Psoas muscle (tissue), 8 donors: ENCODE data around the gene TSPAN9. TPM values are rescaled to one million over a fixed set of nuclear protein-coding genes. Genes with fewer than 3 reads are reported as not detected.

ENCODE experiments used
- ATAC-seq, 4 donors: fragments of 200-7000 bp; cut with Tn5 transposase; one replicate each; pipeline ENCODE4 v1.9.1; 2020; ENCODE audit warnings: moderate library complexity in 3 of 4, mild to moderate bottlenecking in 2 of 4
- DNase-seq, 2 donors: peaks; one replicate each; pipeline ENCODE4 v3.0.0-alpha.2; 2020
- H3K27ac ChIP-seq: fragments of 200-600 bp; one replicate; pipeline ENCODE4 v1.8.0; 2022
- H3K27me3 ChIP-seq, 3 donors: fragments of 200-600 bp in 1 of 3; one replicate each; pipeline versions ENCODE4 v1.6.1 to v1.8.0; 2013 to 2022; ENCODE audit warnings: low read length in 2 of 3, mild to moderate bottlenecking in 2 of 3, moderate library complexity in 1 of 3; ENCODE audit not compliant: insufficient read depth in 3 of 3
- H3K36me3 ChIP-seq, 2 donors: fragments of 200-600 bp in 1 of 2; one replicate each; pipeline versions ENCODE4 v1.6.1 to v1.8.0; 2013 to 2022; ENCODE audit warnings: low read depth in 1 of 2, mild to moderate bottlenecking in 1 of 2, moderate library complexity in 1 of 2; ENCODE audit not compliant: insufficient read depth in 1 of 2
- H3K4me1 ChIP-seq: fragments of 200-600 bp; one replicate; pipeline ENCODE4 v1.8.0; 2022
- H3K4me3 ChIP-seq: fragments of 200-600 bp; one replicate; pipeline ENCODE4 v1.8.0; 2022; ENCODE audit warnings: mild to moderate bottlenecking
- H3K9me3 ChIP-seq: fragments of 200-600 bp; one replicate; pipeline ENCODE4 v1.8.0; 2022
- CTCF ChIP-seq: fragments of 200-600 bp; IDR thresholded peaks from one replicate; pipeline ENCODE4 v1.8.0; 2022; ENCODE audit warnings: antibody characterized with exemption
- WGBS, 3 donors: extraction: QIAGEN DNeasy Blood & Tissue Kit; methylation state at CpG; one replicate each; pipeline versions ENCODE4 v1.1.6 to v1.1.7; 2013; 5-methylcytosine and 5-hydroxymethylcytosine counted together
- intact Hi-C, 2 donors: fragments of 100-400 bp; cut with DNase I; formaldehyde crosslinking; loops; one replicate each; pipeline versions ENCODE4 v1.11.0 to v1.14.2; 2022
- polyA plus RNA-seq, 3 donors: library from polyadenylated mRNA; stranded (reverse); fragments of 200-250 nt; gene quantifications; one replicate each; pipeline ENCODE4 v1.2.3, GENCODE V29; 2013
- total RNA-seq, 4 donors: library from RNA; stranded (reverse); fragmentation: NEBNext Ultra II Directional in 2 of 4; extraction: Animal tissue kit (Norgen Biotek cat#: 25700) in 2 of 4; gene quantifications; one replicate each; pipeline versions ENCODE4 v1.2.1 to v1.2.4, GENCODE V29; 2021 to 2023
- donor health status: healthy with polysubstance abuse.
- donor health status: DM: no; HTN: no; CAD: no; lungs with moderate emphysema.
- donor health status: Bipolar disorder and iron deficiency.
- donor health status: healthy.
- donor health status: DM: yes; HTN: yes; CAD: no.
- donor health status: DM: no; HTN: no; CAD: no.
- donor health status: DM: no; HTN: no; CAD: no.
- donor health status: DM: yes; HTN: yes; CAD: no.

TSPAN9 gene
- total and polyA plus RNA-seq, 7 donors: 6.4 to 28.0 (median 11.6) TPM

- H3K27ac ChIP-seq: no peak overlapping the region
- H3K4me1 ChIP-seq: no peaks in the 10 kb centered on the region
Observed at GRCh38 chr12:3175238-3175637, 98.1 kb downstream of the TSPAN9 start.

GRCh38 chr12:3176754-3177153, 99.6 kb downstream of the TSPAN9 start:
- H3K4me1 ChIP-seq: no peaks in the 10 kb centered on the region
- WGBS, 3 donors: 83 to 90% (median 87%) methylated on average over 9 of the region's 9 CpGs
- H3K27ac ChIP-seq: no peak overlapping the region
- H3K4me3 ChIP-seq: no peak overlapping the region
- DNase-seq: peak in 1 of 2 donors; percentile 15
- H3K36me3 ChIP-seq: no peaks in the 10 kb centered on the region
- ATAC-seq: no peak
- H3K9me3 ChIP-seq: no peaks in the 10 kb centered on the region
- H3K27me3 ChIP-seq: no peaks in the 10 kb centered on the region
- TF ChIP-seq CTCF: no peak
- intact Hi-C loops: no loop called here

More at GRCh38 chr12:3175238-3175637, 98.1 kb downstream of the TSPAN9 start:
- no peaks in the 10 kb centered on the region for H3K36me3 ChIP-seq
- ATAC-seq (no peak), DNase-seq (no peak)
- no peak overlapping the region for H3K4me3 ChIP-seq
- no peak for TF ChIP-seq CTCF
- H3K27me3 ChIP-seq: no peaks in the 10 kb centered on the region
- H3K9me3 ChIP-seq: no peaks in the 10 kb centered on the region
- WGBS, 3 donors: 79 to 88% (median 80%) methylated on average over 10 of the region's 10 CpGs
- intact Hi-C loops: no loop called here

- ATAC-seq (no peak), DNase-seq (peak in 1 of 2 donors; percentile 33)
- Histone ChIP-seq H3K27ac (no peak overlapping the region), H3K36me3 (no peaks in the 10 kb centered on the region), H3K4me1 (no peaks in the 10 kb centered on the region), H3K4me3 (no peak overlapping the region), H3K9me3 (no peaks in the 10 kb centered on the region), H3K27me3 (no peaks in the 10 kb centered on the region)
- TF ChIP-seq CTCF: no peak
- 93 to 94% (median 94%) methylated on average over 18 of the region's 18 CpGs for WGBS, 3 donors
- intact Hi-C loops: no loop called here
Observed at GRCh38 chr12:3177778-3178425, 100.7 kb downstream of the TSPAN9 start.

GRCh38 chr12:3178671-3179313, 101.6 kb downstream of the TSPAN9 start:
- TF ChIP-seq CTCF: no peak
- Histone ChIP-seq H3K4me1 (no peaks in the 10 kb centered on the region), H3K27ac (no peak overlapping the region), H3K36me3 (no peaks in the 10 kb centered on the region), H3K9me3 (no peaks in the 10 kb centered on the region), H3K4me3 (no peak overlapping the region), H3K27me3 (no peaks in the 10 kb centered on the region)
- 83 to 90% (median 85%) methylated on average over 12 of the region's 12 CpGs for WGBS, 3 donors
- ATAC-seq: no peak
- no peak for DNase-seq
- intact Hi-C loops: no loop called here
